Measurements from ENCODE around the gene COL23A1.

Gene COL23A1

GRCh38 chr5:178223828-178224335 is 366.3 kb downstream of the COL23A1 start:
- no peak for DNase-seq (ENCODE audit: low read depth in 2 of 2)

- no peak for DNase-seq (ENCODE audit: low read depth in 2 of 2)
Measured at GRCh38 chr5:178223196-178223773, 366.9 kb downstream of the COL23A1 start.

DNA sequence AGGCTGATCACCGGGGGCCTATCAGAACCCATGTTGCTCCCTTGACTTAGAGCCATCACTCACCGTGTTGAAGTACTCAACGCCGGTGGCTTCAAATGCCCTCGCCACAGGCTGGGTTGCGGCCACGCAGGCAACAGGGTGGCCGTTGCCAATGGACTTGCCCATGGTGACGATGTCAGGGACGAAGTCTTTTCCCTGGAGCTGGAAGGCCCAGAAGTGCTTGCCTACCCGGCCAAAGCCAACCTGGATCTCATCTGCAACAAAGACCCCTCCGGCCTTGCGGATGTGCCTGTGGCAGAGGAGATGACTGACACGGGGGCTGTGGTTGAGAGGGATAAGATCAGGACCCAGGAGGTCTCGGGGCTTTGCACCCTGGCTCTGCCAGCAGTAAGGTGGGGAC is 367.9 kb downstream of the COL23A1 start:
- no peak for DNase-seq (ENCODE audit: low read depth in 2 of 2)

GRCh38 chr5:178221853-178222252 is 368.3 kb downstream of the COL23A1 start:
- no peak for DNase-seq (ENCODE audit: low read depth in 2 of 2)

DNA sequence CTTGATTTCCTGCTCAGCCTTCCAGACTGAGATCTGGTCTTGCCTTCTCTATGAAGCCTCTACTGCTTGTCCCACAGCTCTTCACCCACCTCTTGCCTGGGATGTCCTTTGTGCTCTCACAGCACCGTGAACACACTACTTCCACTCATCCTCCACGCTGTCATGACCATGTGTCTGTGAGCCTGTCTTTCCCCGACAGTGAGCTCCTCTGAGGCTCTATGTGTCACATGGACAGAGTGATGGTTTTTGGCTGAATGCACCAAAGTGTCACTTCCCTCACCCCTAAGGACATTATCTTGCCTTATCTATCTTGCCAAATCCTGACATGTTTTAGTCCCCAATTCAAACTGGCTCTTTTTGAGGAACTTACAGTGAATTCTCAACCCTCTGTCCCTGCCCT is 368.9 kb downstream of the COL23A1 start:
- no peak for DNase-seq (ENCODE audit: low read depth in 2 of 2)

GRCh38 chr5:178218827-178219226 is 371.4 kb downstream of the COL23A1 start:
- DNase-seq (ENCODE audit: low read depth in 2 of 2) = no peak

GRCh38 chr5:178218237-178218776 is 371.9 kb downstream of the COL23A1 start:
- no peak for DNase-seq (ENCODE audit: low read depth in 2 of 2)

DNA sequence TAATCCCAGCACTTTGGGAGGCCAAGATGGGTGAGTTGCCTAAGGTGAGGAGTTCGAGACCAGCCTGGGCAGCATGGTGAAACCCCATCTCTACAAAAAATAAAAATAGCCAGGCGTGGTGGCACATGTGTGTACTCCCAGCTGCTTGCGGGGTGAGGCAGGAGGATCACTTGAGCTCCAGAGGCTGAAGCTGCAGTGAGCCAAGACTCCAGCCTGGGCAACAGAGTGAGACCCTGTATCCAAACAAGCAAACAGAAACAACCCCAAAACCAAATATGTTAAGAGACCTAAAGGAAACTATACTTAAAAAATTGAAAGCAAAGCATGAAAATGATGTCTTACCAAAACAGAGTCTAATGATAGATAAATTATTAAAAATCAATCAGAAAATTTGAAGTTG is 373.4 kb downstream of the COL23A1 start:
- DNase-seq (ENCODE audit: low read depth in 2 of 2) = no peak

GRCh38 chr5:178216088-178216534 is 374.1 kb downstream of the COL23A1 start:
- no peak for DNase-seq (ENCODE audit: low read depth in 2 of 2)

- no peak for DNase-seq (ENCODE audit: low read depth in 2 of 2)
Measured at GRCh38 chr5:178215280-178216002, 374.8 kb downstream of the COL23A1 start.

- DNase-seq (ENCODE audit: low read depth in 2 of 2) = no peak
Measured at GRCh38 chr5:178214160-178214803, 375.9 kb downstream of the COL23A1 start.

- no peak for DNase-seq (ENCODE audit: low read depth in 2 of 2)
Measured at GRCh38 chr5:178213748-178214151, 376.4 kb downstream of the COL23A1 start.

DNA sequence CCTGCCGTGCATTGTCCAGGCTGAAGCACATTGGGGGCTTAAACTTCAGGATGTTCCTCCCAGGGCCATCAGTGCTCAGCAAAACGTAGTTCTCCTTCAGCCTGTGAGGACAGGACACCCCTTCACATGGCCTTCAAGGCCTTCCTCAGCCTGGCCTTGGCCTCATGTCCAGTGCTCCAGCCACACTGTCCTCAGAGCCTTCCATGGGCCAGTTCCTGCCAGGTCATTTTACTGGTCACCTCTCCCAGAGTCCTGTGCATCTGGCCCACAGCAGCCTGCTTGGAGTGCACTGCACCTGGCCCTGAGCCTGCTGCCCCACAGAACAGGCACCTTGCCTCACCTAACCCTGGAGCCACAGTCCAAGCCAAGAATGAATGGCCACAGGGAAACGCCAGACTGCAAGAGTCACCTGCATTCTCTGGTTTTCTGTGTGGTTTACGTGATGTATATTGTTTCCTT is 377.2 kb downstream of the COL23A1 start:
- DNase-seq (ENCODE audit: low read depth in 2 of 2) = no peak

DNA sequence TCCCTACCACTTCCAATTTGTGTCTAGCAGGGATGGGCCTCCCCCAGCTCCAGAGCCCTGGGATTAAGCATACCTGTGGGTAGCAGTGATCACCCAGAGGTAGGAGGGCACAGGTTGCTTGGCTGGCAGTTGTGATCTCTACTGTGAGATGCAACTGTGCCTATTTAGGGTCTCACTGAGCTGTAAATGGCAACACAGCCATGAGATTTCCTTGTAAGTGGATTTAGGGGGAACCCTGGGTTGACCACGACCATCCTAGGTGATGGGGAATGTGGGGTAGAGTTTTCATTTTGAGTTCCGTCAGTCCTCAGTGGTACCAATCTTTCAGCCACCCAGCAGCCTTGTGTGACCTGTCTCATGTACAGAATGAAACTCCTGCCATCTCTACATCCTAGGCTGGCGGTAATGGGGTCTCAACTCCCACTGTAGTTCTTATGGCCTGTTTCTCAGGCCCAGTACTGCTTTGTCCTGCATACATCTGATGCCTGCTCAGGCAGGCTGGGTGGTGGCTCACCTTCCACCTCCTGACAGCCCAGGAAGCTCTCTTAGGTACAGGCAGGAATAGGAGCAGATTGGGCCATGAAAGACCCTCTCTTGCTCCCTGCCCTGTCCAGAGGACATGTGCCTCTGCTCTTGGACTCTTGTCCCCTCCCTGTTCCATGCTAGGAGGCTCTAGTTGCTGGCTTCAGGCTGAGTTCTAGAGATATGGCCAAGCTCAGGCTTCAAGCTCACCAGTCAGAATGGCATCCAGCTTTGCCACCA is 377.8 kb downstream of the COL23A1 start:
- no peak for DNase-seq (ENCODE audit: low read depth in 2 of 2)

DNA sequence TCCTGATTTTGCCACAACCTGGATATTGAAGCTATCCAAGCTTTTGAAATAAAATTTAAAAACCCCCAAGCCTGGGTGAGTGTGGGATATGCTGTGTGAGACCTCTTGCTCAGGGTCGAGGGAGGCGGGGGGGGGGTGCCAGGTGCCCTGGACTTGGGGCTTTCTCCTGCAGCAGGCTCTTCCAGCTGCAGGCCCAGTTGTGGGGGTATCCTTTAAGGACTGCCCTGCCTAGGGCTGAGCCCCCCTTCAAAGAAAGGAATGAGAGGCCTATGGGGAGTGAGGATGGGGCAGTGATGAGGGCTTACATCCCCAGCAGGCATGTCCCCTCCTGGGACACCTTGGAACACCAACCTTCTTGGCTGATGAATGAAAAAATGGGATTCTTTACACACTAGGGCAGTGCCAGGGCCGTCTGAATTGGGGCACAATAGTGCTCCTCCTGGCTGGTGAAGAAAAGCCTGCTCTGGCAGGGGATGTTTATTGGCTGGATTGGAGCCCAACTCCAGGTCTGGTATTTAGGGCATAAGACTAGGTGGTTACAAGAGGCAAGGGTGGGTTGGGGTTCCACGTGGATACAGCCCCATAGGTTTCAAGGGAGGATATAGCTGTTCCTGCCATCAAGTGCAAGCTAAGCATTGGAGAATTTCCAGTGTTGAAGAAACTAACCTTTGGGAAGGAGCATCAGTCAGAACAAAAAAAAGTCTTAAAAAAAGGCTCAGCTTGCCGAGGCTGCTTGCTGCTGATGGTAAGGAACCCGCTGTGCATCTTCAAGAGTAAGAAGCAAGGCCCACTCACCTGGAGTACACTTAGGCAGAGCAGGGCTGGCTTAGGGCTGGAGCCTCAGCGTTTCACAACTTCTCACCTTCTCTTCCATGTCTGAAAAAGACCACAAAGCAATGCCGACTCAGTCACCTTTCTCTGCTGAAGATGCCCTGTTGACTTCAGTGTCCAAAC is 378.8 kb downstream of the COL23A1 start:
- no peak for DNase-seq (ENCODE audit: low read depth in 2 of 2)

GRCh38 chr5:178210686-178211085 is 379.5 kb downstream of the COL23A1 start:
- DNase-seq (ENCODE audit: low read depth in 2 of 2) = no peak

- DNase-seq (ENCODE audit: low read depth in 2 of 2) = no peak
Measured at GRCh38 chr5:178210073-178210535, 380.1 kb downstream of the COL23A1 start.

DNA sequence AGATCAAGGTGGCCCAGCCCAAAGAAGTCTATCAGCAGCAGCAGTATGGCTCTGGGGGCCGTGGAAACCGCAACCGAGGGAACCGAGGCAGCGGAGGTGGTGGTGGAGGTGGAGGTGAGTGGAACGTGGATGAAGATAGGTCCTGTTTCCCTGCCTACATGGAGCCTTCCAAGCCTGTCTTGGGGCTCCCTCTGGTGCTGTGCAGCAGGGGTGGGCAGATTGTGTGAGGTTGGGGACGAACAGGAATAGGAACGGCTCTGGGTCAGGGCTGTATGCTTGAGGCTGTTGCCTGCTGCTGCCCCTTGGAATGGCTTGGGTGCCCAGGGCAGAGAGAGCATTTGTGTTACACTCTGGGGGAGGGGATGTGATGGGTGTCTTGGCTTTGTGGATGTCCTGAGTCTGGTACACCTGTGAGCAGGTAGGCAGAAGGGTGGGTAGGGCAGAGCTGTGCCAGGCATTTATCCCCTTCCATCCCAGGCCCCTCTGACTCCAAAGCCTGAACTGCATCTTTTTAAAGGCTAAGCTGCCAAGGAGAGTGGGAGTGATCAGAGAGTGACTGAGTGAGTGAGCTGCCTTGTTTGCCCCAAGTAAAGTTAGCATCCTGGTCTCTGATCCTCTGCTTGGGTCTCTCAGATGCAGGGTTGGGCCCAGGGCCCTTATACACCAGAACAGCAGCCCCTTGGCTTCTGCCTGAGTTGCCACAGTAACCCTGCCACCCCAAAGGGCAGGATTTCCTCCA is 380.7 kb downstream of the COL23A1 start:
- DNase-seq (ENCODE audit: low read depth in 2 of 2) = no peak

GRCh38 chr5:178208540-178209227 is 381.5 kb downstream of the COL23A1 start:
- DNase-seq (ENCODE audit: low read depth in 2 of 2) = no peak
